Stimulated activated memory B cell treated with anti-CD40 and anti-IgM and Interleukin-4, amounts not matched to agents 10 μg/mL and 1 μg/mL and 100 μg/mL, for 72 hours (primary cell): ENCODE results near the gene CKS1B.
"Not testable (repeated sequence)": the region's sequence is repeated elsewhere in the genome, so short reads cannot be mapped to it uniquely, and the experiment has no call there.

ENCODE experiments used
- ATAC-seq: fragments of 150-1000 bp; cut with Tn5 transposase; 2 replicates; pipeline ENCODE4 v1.10.0; 2021
- H3K27ac Mint-ChIP-seq: one replicate; pipeline ENCODE4 v1.8.0; 2022; ENCODE audit warnings: mild to moderate bottlenecking, mixed read lengths
- H3K27me3 Mint-ChIP-seq: one replicate; pipeline ENCODE4 v1.8.0; 2022; ENCODE audit warnings: mixed read lengths
- H3K36me3 Mint-ChIP-seq: one replicate; pipeline ENCODE4 v1.8.0; 2022; ENCODE audit warnings: mixed read lengths
- H3K4me1 Mint-ChIP-seq: one replicate; pipeline ENCODE4 v1.8.0; 2022; ENCODE audit warnings: mixed read lengths
- H3K4me3 Mint-ChIP-seq: one replicate; pipeline ENCODE4 v1.8.0; 2022; ENCODE audit warnings: mild to moderate bottlenecking, moderate library complexity, mixed read lengths
- H3K9me3 Mint-ChIP-seq: one replicate; pipeline ENCODE4 v1.8.0; 2022; ENCODE audit warnings: mixed read lengths

Gene CKS1B

GRCh38 chr1:154969246-154969645 lies 5.2 kb upstream of the CKS1B start:
- H3K27ac Mint-ChIP-seq = peak overlapping the region; percentile 82
- peaks cover 43% of the 10 kb centered on the region for H3K36me3 Mint-ChIP-seq
- H3K4me1 Mint-ChIP-seq = peaks cover 37% of the 10 kb centered on the region
- H3K4me3 Mint-ChIP-seq = peak overlapping the region; percentile 37
- no peaks in the 10 kb centered on the region for H3K9me3 Mint-ChIP-seq
- no peaks in the 10 kb centered on the region for H3K27me3 Mint-ChIP-seq
- ATAC-seq = no peak

GRCh38 chr1:154969860-154970452 lies 4.5 kb upstream of the CKS1B start:
- Mint-ChIP-seq H3K4me3 (peak overlapping the region; percentile 37), H3K4me1 (peaks cover 37% of the 10 kb centered on the region), H3K27me3 (no peaks in the 10 kb centered on the region), H3K27ac (peak overlapping the region; percentile 82), H3K36me3 (peaks cover 43% of the 10 kb centered on the region), H3K9me3 (no peaks in the 10 kb centered on the region)
- no peak for ATAC-seq

- peaks cover 37% of the 10 kb centered on the region for H3K4me1 Mint-ChIP-seq
- no peak for ATAC-seq
- H3K4me3 Mint-ChIP-seq = peak within 1 kb of the TSS; percentile 62
- H3K9me3 Mint-ChIP-seq = no peaks in the 10 kb centered on the region
- peak within 1 kb of the TSS; percentile 82 for H3K27ac Mint-ChIP-seq
- no peaks in the 10 kb centered on the region for H3K27me3 Mint-ChIP-seq
- peaks cover 35% of the 10 kb centered on the region for H3K36me3 Mint-ChIP-seq
Observed at GRCh38 chr1:154970631-154971340, 3.7 kb upstream of the CKS1B start, which contains the start of gene SHC1. TSS of gene SHC1 (minus strand) at chr1:154970747. CDS start at chr1:154970526, 221 bp downstream.

- Mint-ChIP-seq H3K36me3 (peaks cover 33% of the 10 kb centered on the region), H3K4me1 (peaks cover 37% of the 10 kb centered on the region), H3K27me3 (no peaks in the 10 kb centered on the region), H3K9me3 (no peaks in the 10 kb centered on the region), H3K4me3 (peak overlapping the region; percentile 5), H3K27ac (peak overlapping the region; percentile 82)
- no peak for ATAC-seq
Observed at GRCh38 chr1:154971341-154971998, 3.0 kb upstream of the CKS1B start.

GRCh38 chr1:154972213-154972516 lies 2.3 kb upstream of the CKS1B start:
- Mint-ChIP-seq H3K27me3 (no peaks in the 10 kb centered on the region), H3K9me3 (no peaks in the 10 kb centered on the region), H3K4me1 (peaks cover 37% of the 10 kb centered on the region), H3K36me3 (peaks cover 30% of the 10 kb centered on the region), H3K4me3 (no peak overlapping the region), H3K27ac (peak overlapping the region; percentile 20)
- no peak for ATAC-seq

GRCh38 chr1:154972517-154973343 lies 1.8 kb upstream of the CKS1B start:
- no peak for ATAC-seq
- Mint-ChIP-seq H3K27ac (peak overlapping the region; percentile 20), H3K4me1 (peaks cover 42% of the 10 kb centered on the region), H3K27me3 (no peaks in the 10 kb centered on the region), H3K36me3 (peaks cover 26% of the 10 kb centered on the region), H3K9me3 (no peaks in the 10 kb centered on the region), H3K4me3 (no peak overlapping the region)

GRCh38 chr1:154973344-154974101 lies 958 bp upstream of the CKS1B start:
- no peaks in the 10 kb centered on the region for H3K9me3 Mint-ChIP-seq
- peaks cover 45% of the 10 kb centered on the region for H3K4me1 Mint-ChIP-seq
- H3K27me3 Mint-ChIP-seq = no peaks in the 10 kb centered on the region
- H3K27ac Mint-ChIP-seq = no peak overlapping the region
- peaks cover 18% of the 10 kb centered on the region for H3K36me3 Mint-ChIP-seq
- ATAC-seq = peak; percentile 44
- H3K4me3 Mint-ChIP-seq = no peak overlapping the region

GRCh38 chr1:154974808-154975408 lies 427 bp downstream of the CKS1B start:
- Mint-ChIP-seq H3K27me3 (no peaks in the 10 kb centered on the region), H3K27ac (no peak overlapping the region), H3K9me3 (no peaks in the 10 kb centered on the region), H3K36me3 (peaks cover 11% of the 10 kb centered on the region), H3K4me1 (peaks cover 33% of the 10 kb centered on the region), H3K4me3 (no peak overlapping the region)
- peak; percentile 81 for ATAC-seq

- H3K27ac Mint-ChIP-seq = no peak overlapping the region
- H3K27me3 Mint-ChIP-seq = no peaks in the 10 kb centered on the region
- ATAC-seq = peak; percentile 10
- H3K9me3 Mint-ChIP-seq = no peaks in the 10 kb centered on the region
- H3K4me3 Mint-ChIP-seq = no peak overlapping the region
- H3K36me3 Mint-ChIP-seq = peaks cover 11% of the 10 kb centered on the region
- peaks cover 31% of the 10 kb centered on the region for H3K4me1 Mint-ChIP-seq
Observed at GRCh38 chr1:154975409-154976059, 1.1 kb downstream of the CKS1B start.

GRCh38 chr1:154977762-154978161 lies 3.3 kb downstream of the CKS1B start:
- H3K9me3 Mint-ChIP-seq, H3K4me3 Mint-ChIP-seq, H3K27me3 Mint-ChIP-seq, ATAC-seq, H3K27ac Mint-ChIP-seq, H3K36me3 Mint-ChIP-seq: not testable (repeated sequence)
- H3K4me1 Mint-ChIP-seq = peaks cover 11% of the 10 kb centered on the region

GRCh38 chr1:154978360-154978759 lies 3.9 kb downstream of the CKS1B start:
- Mint-ChIP-seq H3K9me3 (no peaks in the 10 kb centered on the region), H3K4me1 (peaks cover 8% of the 10 kb centered on the region), H3K4me3 (no peak overlapping the region), H3K27ac (no peak overlapping the region), H3K27me3 (no peaks in the 10 kb centered on the region), H3K36me3 (peaks cover 5% of the 10 kb centered on the region)
- no peak for ATAC-seq

GRCh38 chr1:154982341-154982740 lies 7.9 kb downstream of the CKS1B start:
- Mint-ChIP-seq H3K9me3 (no peaks in the 10 kb centered on the region), H3K27me3 (no peaks in the 10 kb centered on the region), H3K27ac (no peak overlapping the region), H3K36me3 (peaks cover 5% of the 10 kb centered on the region), H3K4me1 (peaks cover 16% of the 10 kb centered on the region), H3K4me3 (no peak overlapping the region)
- no peak for ATAC-seq

- peak; percentile 100 for ATAC-seq
- no peak within 1 kb of the TSS for H3K4me3 Mint-ChIP-seq
- H3K4me1 Mint-ChIP-seq = peaks cover 12% of the 10 kb centered on the region
- H3K27ac Mint-ChIP-seq = no peak within 1 kb of the TSS
- no peaks in the 10 kb centered on the region for H3K9me3 Mint-ChIP-seq
- H3K27me3 Mint-ChIP-seq = no peaks in the 10 kb centered on the region
- H3K36me3 Mint-ChIP-seq = peaks cover 9% of the 10 kb centered on the region
Observed at GRCh38 chr1:154982897-154983648, 8.6 kb downstream of the CKS1B start, which contains the start of gene FLAD1. TSS of gene FLAD1 (plus strand) at chr1:154983344. CDS start at chr1:154983695, 351 bp downstream.
